PC-9 (cell line): ENCODE data around the gene ATG16L1.

Experiments used
- CTCF ChIP-seq: fragments of 200-600 bp; sonication (generic); conservative IDR thresholded peaks from 2 replicates; pipeline ENCODE4 v1.6.1; 2017; ENCODE audit warnings: mixed run types, antibody characterized with exemption, mild to moderate bottlenecking, moderate library complexity
- EZH2 ChIP-seq: fragments of 200-600 bp; sonication (generic); IDR thresholded peaks from 2 replicates; pipeline ENCODE4 v1.8.0; 2017; ENCODE audit warnings: antibody characterized with exemption, low read depth

- TF ChIP-seq CTCF (no peak), EZH2 (no peak)
Observed at GRCh38 chr2:233270366-233270765, 18.9 kb downstream of the ATG16L1 start.
